Measurements from ENCODE around the gene RHOV.

The RHOV gene

DNA sequence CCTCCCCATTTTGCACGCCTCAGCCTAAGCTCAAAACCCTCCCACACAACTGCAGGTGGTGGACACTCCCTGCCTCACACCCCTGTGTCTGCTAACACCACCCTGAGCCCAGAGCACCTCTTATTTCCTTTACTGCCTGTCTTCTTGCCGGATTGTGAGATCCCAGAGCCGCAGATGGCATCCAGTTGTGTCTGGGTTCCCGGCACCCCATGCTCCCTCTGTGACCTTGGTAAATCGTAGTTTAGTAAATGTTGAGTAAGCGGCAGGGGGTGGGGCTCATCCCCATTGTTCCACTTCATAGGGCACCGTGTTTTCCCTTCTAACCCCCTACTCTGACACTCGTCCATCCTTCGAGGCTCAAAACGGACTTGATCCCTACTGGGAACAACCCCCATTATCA is 15.3 kb downstream of the RHOV start:
- peaks cover 33 to 47% (median 40%) of the 10 kb centered on the region in 11 experiments for H3K36me3 ChIP-seq
- H4K20me1 ChIP-seq, result peaks cover 0 to 16% (median 0%) of the 10 kb centered on the region in 11 experiments; a peak in 2 of 22 replicates
- H3K27ac ChIP-seq, result no peak overlapping the region
- no peaks in the 10 kb centered on the region for H3K9me3 ChIP-seq (replicated peaks in 1 of 11)
- H3K4me2 ChIP-seq, result 0 out of 22 replicates have a peak overlapping the region, but pooled peaks of 2 of the 11 experiments have one; percentile 14 to 60
- H3K27me3 ChIP-seq, result no peaks in the 10 kb centered on the region
- H3K9ac ChIP-seq, result 0 out of 22 replicates have a peak overlapping the region, but pooled peaks of 1 of the 11 experiments have one; percentile 9
- TF ChIP-seq Cebpa-rat (IDR thresholded peaks at IDR 0.05), result no peak
- peaks cover 0 to 58% (median 29%) of the 10 kb centered on the region in 10 experiments; a peak in 12 of 20 replicates for H3K4me1 ChIP-seq
- H3K4me3 ChIP-seq, result no peak overlapping the region

DNA sequence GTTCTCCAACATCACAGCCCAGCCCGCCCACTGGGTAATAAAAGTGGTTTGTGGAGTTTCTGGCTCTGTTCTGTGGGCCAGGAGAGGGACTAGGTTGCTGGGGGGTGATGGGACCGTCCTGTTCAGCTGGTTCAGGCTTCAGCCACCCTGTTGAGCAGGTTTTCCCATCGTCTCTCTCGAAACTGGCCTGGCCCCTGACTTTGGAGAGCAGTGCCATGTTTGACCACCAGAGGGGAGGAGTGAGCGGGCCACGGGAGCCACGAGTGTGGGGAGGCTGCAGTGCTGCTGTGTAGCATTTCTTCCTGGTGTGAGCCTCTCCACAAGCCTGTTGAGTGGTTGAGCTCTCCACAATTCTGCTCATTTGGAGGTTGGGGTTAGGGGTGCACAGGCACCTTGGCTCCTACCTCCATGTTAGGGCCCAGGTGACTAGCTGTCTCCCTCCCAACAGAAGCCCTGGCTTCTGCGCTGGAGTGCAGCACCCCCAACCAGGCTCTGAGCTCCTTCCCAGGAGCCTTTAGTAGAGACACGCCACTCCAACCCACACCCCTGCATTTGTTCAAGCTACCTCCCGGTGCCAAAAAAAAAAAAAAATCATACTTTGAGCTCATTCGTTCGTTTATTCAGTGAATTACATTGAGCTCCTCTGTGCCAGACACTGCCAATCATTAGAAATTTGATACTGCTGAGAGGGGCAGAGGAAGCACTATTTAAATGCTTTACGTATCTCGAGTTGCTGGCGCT is 16.3 kb downstream of the RHOV start:
- H3K4me1 ChIP-seq, result peaks cover 0 to 58% (median 29%) of the 10 kb centered on the region in 10 experiments; a peak in 12 of 20 replicates
- no peak for TF ChIP-seq Cebpa-rat (IDR thresholded peaks at IDR 0.05)
- H3K27ac ChIP-seq, result peak overlapping the region in 6 of 11 experiments; percentile 2 to 49 (median 23); a peak in 8 of 22 replicates
- peak overlapping the region in 4 of 11 experiments; percentile 30 to 78 (median 54); a peak in 6 of 22 replicates for H3K4me2 ChIP-seq
- no peaks in the 10 kb centered on the region for H3K27me3 ChIP-seq
- H3K9ac ChIP-seq, result peak overlapping the region in 4 of 11 experiments; percentile 23 to 57 (median 41); a peak in 3 of 22 replicates
- no peak overlapping the region for H3K4me3 ChIP-seq
- no peaks in the 10 kb centered on the region for H3K9me3 ChIP-seq (replicated peaks in 1 of 11)
- H4K20me1 ChIP-seq, result peaks cover 0 to 23% (median 0%) of the 10 kb centered on the region in 11 experiments; a peak in 5 of 22 replicates
- peaks cover 42 to 56% (median 49%) of the 10 kb centered on the region in 11 experiments for H3K36me3 ChIP-seq

DNA sequence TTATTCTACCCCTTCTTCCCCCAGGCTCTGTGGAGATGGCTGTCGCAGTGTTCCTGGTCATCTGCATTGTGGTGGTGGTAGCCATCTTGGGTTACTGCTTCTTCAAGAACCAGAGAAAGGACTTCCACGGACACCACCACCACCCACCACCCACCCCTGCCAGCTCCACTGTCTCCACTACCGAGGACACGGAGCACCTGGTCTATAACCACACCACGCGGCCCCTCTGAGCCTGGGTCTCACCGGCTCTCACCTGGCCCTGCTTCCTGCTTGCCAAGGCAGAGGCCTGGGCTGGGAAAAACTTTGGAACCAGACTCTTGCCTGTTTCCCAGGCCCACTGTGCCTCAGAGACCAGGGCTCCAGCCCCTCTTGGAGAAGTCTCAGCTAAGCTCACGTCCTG is 17.3 kb downstream of the RHOV start:
- no peak for TF ChIP-seq Cebpa-rat (IDR thresholded peaks at IDR 0.05)
- H3K36me3 ChIP-seq, result peaks cover 52 to 65% (median 59%) of the 10 kb centered on the region in 11 experiments
- peak overlapping the region in 6 of 11 experiments; percentile 2 to 49 (median 24); a peak in 7 of 22 replicates for H3K27ac ChIP-seq
- no peaks in the 10 kb centered on the region for H3K9me3 ChIP-seq (replicated peaks in 1 of 11)
- H3K4me1 ChIP-seq, result peaks cover 0 to 53% (median 24%) of the 10 kb centered on the region in 10 experiments; a peak in 12 of 20 replicates
- no peak overlapping the region for H3K4me3 ChIP-seq
- H3K27me3 ChIP-seq, result no peaks in the 10 kb centered on the region
- peaks cover 0 to 31% (median 0%) of the 10 kb centered on the region in 11 experiments; a peak in 7 of 22 replicates for H4K20me1 ChIP-seq
- H3K4me2 ChIP-seq, result peak overlapping the region in 4 of 11 experiments; percentile 30 to 78 (median 54); a peak in 6 of 22 replicates
- peak overlapping the region in 6 of 11 experiments; percentile 26 to 57 (median 35); a peak in 5 of 22 replicates for H3K9ac ChIP-seq

DNA sequence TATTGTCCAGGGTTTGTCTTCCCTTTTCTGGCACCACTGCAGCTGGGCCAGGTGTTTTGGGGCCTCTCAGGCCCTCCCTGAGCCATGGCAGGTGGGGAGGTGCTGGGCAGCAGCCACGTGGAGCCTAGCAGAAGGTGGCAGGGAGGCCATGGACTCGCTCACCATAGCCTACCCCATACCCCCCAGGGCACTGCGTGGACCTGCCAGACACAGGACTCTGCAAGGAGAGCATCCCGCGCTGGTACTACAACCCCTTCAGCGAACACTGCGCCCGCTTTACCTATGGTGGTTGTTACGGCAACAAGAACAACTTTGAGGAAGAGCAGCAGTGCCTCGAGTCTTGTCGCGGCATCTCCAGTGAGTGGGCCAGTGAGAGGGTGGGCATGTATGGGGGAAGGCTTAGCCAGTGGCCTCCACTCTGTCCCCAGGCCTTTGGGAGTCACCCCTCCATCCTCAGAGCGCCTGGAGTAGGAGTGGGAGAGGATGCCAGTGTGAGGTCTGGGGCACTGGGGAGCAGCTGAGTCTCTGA is 18.3 kb downstream of the RHOV start:
- Histone ChIP-seq H3K36me3 (peaks cover 55 to 75% (median 68%) of the 10 kb centered on the region in 11 experiments), H3K27ac (peak overlapping the region in 1 of 11 experiments; percentile 1; a peak in 1 of 22 replicates), H4K20me1 (peaks cover 0 to 38% (median under 1%) of the 10 kb centered on the region in 11 experiments; a peak in 8 of 22 replicates), H3K4me2 (no peak overlapping the region), H3K27me3 (no peaks in the 10 kb centered on the region), H3K9ac (no peak overlapping the region), H3K9me3 (replicated peaks in 1 of 11) (no peaks in the 10 kb centered on the region), H3K4me1 (peaks cover 0 to 43% (median 17%) of the 10 kb centered on the region in 10 experiments; a peak in 12 of 20 replicates), H3K4me3 (no peak overlapping the region)
- TF ChIP-seq Cebpa-rat (IDR thresholded peaks at IDR 0.05), result no peak

DNA sequence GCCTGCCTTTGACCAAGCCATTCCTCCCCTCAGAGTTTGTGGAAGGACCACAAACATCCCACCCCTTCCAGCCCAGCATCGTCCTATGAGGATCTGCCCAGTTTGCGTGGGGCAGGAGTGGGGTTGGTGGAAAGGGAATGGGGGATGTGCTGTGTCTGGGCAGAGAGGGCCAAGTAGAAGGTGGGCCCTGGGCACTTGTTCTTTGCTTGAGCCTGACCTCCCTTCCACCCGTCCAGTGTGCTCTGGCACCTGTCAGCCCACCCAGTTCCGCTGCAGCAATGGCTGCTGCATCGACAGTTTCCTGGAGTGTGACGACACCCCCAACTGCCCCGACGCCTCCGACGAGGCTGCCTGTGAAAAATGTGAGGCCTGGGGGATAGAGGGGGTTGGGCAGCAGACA is 19.9 kb downstream of the RHOV start:
- H3K4me1 ChIP-seq, result peaks cover 0 to 27% (median 5%) of the 10 kb centered on the region in 10 experiments; a peak in 10 of 20 replicates
- no peaks in the 10 kb centered on the region for H3K9me3 ChIP-seq (replicated peaks in 1 of 11)
- H3K27ac ChIP-seq, result no peak overlapping the region
- TF ChIP-seq Cebpa-rat (IDR thresholded peaks at IDR 0.05), result no peak
- no peaks in the 10 kb centered on the region for H3K27me3 ChIP-seq
- H3K4me3 ChIP-seq, result no peak overlapping the region
- no peak overlapping the region for H3K9ac ChIP-seq
- peaks cover 66 to 91% (median 84%) of the 10 kb centered on the region in 11 experiments for H3K36me3 ChIP-seq
- H3K4me2 ChIP-seq, result no peak overlapping the region
- peaks cover 0 to 43% (median 6%) of the 10 kb centered on the region in 11 experiments; a peak in 9 of 22 replicates for H4K20me1 ChIP-seq

DNA sequence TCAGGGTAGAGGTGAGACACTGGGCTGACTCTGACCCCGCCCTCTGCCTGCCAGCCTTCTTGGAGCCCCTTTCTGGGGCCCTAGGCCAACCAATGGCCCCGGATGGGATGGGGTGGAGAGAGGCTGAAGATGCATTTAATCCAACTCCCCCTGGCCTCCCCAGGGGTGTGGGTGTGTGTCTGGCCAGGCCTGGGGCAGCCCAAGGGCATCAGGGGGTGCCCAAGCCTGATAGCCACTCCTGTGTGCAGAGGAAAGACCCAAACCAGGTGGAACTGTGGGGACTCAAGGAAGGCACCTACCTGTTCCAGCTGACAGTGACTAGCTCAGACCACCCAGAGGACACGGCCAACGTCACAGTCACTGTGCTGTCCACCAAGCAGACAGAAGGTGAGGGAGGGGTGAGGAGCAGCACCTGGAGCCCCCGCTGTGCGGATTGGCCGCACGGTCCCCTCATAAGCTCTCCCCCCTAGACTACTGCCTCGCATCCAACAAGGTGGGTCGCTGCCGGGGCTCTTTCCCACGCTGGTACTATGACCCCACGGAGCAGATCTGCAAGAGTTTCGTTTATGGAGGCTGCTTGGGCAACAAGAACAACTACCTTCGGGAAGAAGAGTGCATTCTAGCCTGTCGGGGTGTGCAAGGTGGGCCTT is 20.7 kb downstream of the RHOV start:
- no peak overlapping the region for H3K4me3 ChIP-seq
- H3K9ac ChIP-seq, result peak overlapping the region in 2 of 11 experiments; percentile 5 to 9; a peak in 5 of 22 replicates
- no peaks in the 10 kb centered on the region for H3K27me3 ChIP-seq
- TF ChIP-seq Cebpa-rat (IDR thresholded peaks at IDR 0.05), result no peak
- no peak overlapping the region for H3K4me2 ChIP-seq
- H3K9me3 ChIP-seq (replicated peaks in 1 of 11), result no peaks in the 10 kb centered on the region
- H3K4me1 ChIP-seq, result peaks cover 0 to 29% (median 2%) of the 10 kb centered on the region in 10 experiments; a peak in 11 of 20 replicates
- no peak overlapping the region for H3K27ac ChIP-seq
- peaks cover 66 to 88% (median 81%) of the 10 kb centered on the region in 11 experiments for H3K36me3 ChIP-seq
- H4K20me1 ChIP-seq, result peaks cover 0 to 43% (median 6%) of the 10 kb centered on the region in 11 experiments; a peak in 9 of 22 replicates

DNA sequence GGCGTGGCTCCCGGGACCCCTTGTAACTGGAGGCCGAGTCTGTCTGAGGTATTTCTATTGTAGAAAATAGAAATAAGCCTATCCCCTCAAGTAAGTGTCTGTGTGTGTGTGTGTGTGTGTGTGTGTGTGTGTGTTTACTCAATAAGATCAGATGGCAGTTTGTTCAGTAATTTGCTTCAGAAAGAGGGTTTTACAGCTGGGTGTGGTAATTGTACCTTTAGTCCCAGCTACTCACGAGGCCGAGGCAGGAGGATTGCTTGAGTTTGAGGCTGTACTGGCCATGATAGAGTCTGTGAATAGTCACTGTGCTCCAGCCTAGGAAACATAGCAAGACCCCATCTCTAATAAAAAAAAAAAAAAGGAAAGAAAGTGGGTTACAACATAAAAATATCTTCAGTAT is 21.5 kb downstream of the RHOV start:
- no peak overlapping the region for H3K4me2 ChIP-seq
- peaks cover 7 to 31% (median 11%) of the 10 kb centered on the region in 10 experiments for H3K4me1 ChIP-seq
- H3K9me3 ChIP-seq (replicated peaks in 1 of 11), result no peaks in the 10 kb centered on the region
- H3K36me3 ChIP-seq, result peaks cover 66 to 85% (median 81%) of the 10 kb centered on the region in 11 experiments
- H3K27me3 ChIP-seq, result no peaks in the 10 kb centered on the region
- no peak for TF ChIP-seq Cebpa-rat (IDR thresholded peaks at IDR 0.05)
- H3K9ac ChIP-seq, result peak overlapping the region in 2 of 11 experiments; percentile 9 to 13; a peak in 2 of 22 replicates
- H3K27ac ChIP-seq, result no peak overlapping the region
- H4K20me1 ChIP-seq, result peaks cover 0 to 50% (median 13%) of the 10 kb centered on the region in 11 experiments; a peak in 13 of 22 replicates
- no peak overlapping the region for H3K4me3 ChIP-seq

DNA sequence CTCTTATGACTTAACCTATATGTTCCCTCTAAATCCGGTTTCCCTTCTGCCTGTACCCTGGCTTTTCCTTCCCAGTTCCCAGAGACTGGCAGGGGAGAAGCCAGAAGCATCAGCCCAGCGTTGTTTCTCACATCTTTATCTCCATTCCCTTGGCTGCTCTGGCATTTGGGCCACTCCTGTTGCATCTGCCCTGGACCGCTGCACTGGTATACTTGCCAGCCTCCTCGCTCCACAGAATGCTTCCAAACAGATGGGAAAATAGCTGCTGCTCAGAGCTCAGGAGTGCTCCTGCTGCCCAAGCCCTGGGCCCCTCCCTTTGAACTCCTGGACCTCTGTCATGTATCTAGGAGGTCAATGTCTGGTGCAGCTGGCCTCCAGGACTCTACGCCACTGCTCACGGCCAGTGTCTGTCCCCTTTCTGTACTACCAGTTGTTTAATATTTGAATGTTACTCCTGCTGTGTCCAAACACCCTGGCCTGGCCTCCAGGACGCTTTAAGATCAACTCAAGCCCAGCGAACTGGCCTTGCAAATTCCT is 23.4 kb downstream of the RHOV start:
- Histone ChIP-seq H3K27me3 (no peaks in the 10 kb centered on the region), H3K36me3 (peaks cover 52 to 69% (median 63%) of the 10 kb centered on the region in 11 experiments), H3K27ac (no peak overlapping the region), H4K20me1 (peaks cover 0 to 37% (median 17%) of the 10 kb centered on the region in 11 experiments; a peak in 13 of 22 replicates), H3K4me2 (no peak overlapping the region), H3K9ac (no peak overlapping the region), H3K4me1 (peaks cover 26 to 33% (median 28%) of the 10 kb centered on the region in 10 experiments), H3K9me3 (replicated peaks in 1 of 11) (no peaks in the 10 kb centered on the region), H3K4me3 (no peak overlapping the region)
- TF ChIP-seq Cebpa-rat (IDR thresholded peaks at IDR 0.05), result no peak
